ENCODE results near the gene ETS1. TPM values are rescaled to one million over a fixed set of nuclear protein-coding genes. Genes with fewer than 3 reads are reported as not detected.

The ETS1 gene
- total RNA-seq, 1 donor from 2014 or later = 62.7 TPM

- Histone ChIP-seq H3K36me3 (ENCODE audit: control insufficient read depth, insufficient read depth, low read length) (no peaks in the 10 kb centered on the region), H3K4me3 (ENCODE audit: low read depth, low read length) (peak overlapping the region; percentile 32), H3K27me3 (ENCODE audit: control insufficient read depth, insufficient read depth, low read length) (peaks cover 2% of the 10 kb centered on the region)
- no peak for FAIRE-seq
- DNase-seq (ENCODE audit: low read depth) = no peak
- TF ChIP-seq, protein P1, sequence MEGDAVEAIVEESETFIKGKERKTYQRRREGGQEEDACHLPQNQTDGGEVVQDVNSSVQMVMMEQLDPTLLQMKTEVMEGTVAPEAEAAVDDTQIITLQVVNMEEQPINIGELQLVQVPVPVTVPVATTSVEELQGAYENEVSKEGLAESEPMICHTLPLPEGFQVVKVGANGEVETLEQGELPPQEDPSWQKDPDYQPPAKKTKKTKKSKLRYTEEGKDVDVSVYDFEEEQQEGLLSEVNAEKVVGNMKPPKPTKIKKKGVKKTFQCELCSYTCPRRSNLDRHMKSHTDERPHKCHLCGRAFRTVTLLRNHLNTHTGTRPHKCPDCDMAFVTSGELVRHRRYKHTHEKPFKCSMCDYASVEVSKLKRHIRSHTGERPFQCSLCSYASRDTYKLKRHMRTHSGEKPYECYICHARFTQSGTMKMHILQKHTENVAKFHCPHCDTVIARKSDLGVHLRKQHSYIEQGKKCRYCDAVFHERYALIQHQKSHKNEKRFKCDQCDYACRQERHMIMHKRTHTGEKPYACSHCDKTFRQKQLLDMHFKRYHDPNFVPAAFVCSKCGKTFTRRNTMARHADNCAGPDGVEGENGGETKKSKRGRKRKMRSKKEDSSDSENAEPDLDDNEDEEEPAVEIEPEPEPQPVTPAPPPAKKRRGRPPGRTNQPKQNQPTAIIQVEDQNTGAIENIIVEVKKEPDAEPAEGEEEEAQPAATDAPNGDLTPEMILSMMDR (IDR thresholded peaks at IDR 0.05; ENCODE audit: insufficient read depth, low read length, severe bottlenecking) = no peak
Measured at GRCh38 chr11:128548649-128549255, 38.6 kb downstream of the ETS1 start.

DNA sequence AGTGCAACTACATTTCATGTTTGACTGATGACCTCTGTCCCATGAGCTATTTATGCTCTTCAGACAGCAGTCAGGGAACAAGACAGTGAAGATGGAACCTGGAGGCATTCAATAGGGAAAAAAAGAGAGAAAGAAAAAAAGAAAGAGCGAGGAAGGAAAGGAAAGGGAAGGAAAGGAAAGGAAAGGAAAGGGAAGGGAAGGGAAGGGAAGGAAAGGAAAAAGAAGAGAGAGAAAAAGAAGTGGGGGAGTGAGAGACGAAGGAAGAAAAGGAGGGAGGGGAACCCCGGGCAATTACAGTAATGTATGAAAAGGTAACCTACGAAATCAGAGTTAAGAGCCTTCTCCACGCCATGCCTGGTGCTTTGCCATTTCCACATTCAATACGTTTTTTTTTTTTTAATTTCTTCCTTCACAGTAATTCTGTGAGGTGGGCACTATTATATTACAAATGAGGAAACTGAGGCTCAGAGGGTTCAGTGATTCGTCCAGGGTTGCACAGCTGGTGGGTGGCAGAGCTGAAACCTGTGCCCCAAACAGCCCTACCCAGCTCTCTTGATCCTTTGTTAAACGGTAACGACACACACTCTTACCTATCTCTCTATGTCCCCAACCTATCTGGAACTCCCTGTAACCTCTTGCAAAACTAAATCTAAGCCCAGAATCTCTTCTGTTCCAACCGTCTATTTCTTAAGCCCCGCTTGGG is 39.3 kb downstream of the ETS1 start:
- TF ChIP-seq, protein P1 (IDR thresholded peaks at IDR 0.05; ENCODE audit: insufficient read depth, low read length, severe bottlenecking) = no peak
- FAIRE-seq = no peak
- DNase-seq (ENCODE audit: low read depth) = no peak
- Histone ChIP-seq H3K4me3 (ENCODE audit: low read depth, low read length) (peak overlapping the region; percentile 32), H3K36me3 (ENCODE audit: control insufficient read depth, insufficient read depth, low read length) (no peaks in the 10 kb centered on the region), H3K27me3 (ENCODE audit: control insufficient read depth, insufficient read depth, low read length) (peaks cover 2% of the 10 kb centered on the region)

GRCh38 chr11:128546916-128547315 is 40.4 kb downstream of the ETS1 start:
- Histone ChIP-seq H3K4me3 (ENCODE audit: low read depth, low read length) (no peak overlapping the region), H3K36me3 (ENCODE audit: control insufficient read depth, insufficient read depth, low read length) (no peaks in the 10 kb centered on the region), H3K27me3 (ENCODE audit: control insufficient read depth, insufficient read depth, low read length) (peaks cover 2% of the 10 kb centered on the region)
- DNase-seq (ENCODE audit: low read depth) (no peak), FAIRE-seq (no peak)
- TF ChIP-seq, protein P1 (IDR thresholded peaks at IDR 0.05; ENCODE audit: insufficient read depth, low read length, severe bottlenecking) = no peak

- FAIRE-seq (no peak), DNase-seq (ENCODE audit: low read depth) (no peak)
- no peaks in the 10 kb centered on the region for H3K36me3 ChIP-seq (ENCODE audit: control insufficient read depth, insufficient read depth, low read length)
- no peak overlapping the region for H3K4me3 ChIP-seq (ENCODE audit: low read depth, low read length)
- peaks cover 4% of the 10 kb centered on the region for H3K27me3 ChIP-seq (ENCODE audit: control insufficient read depth, insufficient read depth, low read length)
- TF ChIP-seq, protein P1 (IDR thresholded peaks at IDR 0.05; ENCODE audit: insufficient read depth, low read length, severe bottlenecking) = no peak
Measured at GRCh38 chr11:128544471-128545051, 42.8 kb downstream of the ETS1 start.

DNA sequence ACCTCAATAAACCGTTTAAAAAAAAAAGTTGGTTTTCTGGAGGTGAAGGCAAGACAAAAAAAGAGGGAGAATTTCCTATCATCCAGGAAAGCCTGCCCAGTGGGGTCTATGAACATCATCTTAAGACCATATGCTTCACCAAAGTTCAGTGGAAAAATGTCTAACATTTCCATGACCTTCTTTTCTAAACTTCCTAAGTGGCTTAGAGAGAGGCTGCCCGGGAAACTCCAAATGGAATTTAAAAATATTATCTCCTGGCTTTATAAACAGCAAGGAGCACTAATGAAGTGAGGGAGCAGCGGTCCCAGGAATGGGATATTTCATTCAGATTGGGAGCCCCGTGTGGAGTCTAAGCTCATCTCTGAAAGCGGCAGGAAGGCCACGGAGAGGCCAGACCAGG is 46.9 kb downstream of the ETS1 start:
- Histone ChIP-seq H3K4me3 (ENCODE audit: low read depth, low read length) (no peak overlapping the region), H3K27me3 (ENCODE audit: control insufficient read depth, insufficient read depth, low read length) (peaks cover 2% of the 10 kb centered on the region), H3K36me3 (ENCODE audit: control insufficient read depth, insufficient read depth, low read length) (no peaks in the 10 kb centered on the region)
- FAIRE-seq = no peak
- DNase-seq (ENCODE audit: low read depth) = no peak
- TF ChIP-seq, protein P1 (IDR thresholded peaks at IDR 0.05; ENCODE audit: insufficient read depth, low read length, severe bottlenecking) = no peak

Measured in bronchial epithelial cell (primary cell).